T1000 (cell line): Measurements from ENCODE around the gene TRIM27.
A peak's percentile ranks its signal among the peaks of the same experiment; 100 is the strongest.

ENCODE experiments used
- DNase-seq: peaks from one replicate; lab custom pipeline; 2025; ENCODE audit warnings: mixed read lengths; lab: John Stamatoyannopoulos, UW

The TRIM27 gene

DNA sequence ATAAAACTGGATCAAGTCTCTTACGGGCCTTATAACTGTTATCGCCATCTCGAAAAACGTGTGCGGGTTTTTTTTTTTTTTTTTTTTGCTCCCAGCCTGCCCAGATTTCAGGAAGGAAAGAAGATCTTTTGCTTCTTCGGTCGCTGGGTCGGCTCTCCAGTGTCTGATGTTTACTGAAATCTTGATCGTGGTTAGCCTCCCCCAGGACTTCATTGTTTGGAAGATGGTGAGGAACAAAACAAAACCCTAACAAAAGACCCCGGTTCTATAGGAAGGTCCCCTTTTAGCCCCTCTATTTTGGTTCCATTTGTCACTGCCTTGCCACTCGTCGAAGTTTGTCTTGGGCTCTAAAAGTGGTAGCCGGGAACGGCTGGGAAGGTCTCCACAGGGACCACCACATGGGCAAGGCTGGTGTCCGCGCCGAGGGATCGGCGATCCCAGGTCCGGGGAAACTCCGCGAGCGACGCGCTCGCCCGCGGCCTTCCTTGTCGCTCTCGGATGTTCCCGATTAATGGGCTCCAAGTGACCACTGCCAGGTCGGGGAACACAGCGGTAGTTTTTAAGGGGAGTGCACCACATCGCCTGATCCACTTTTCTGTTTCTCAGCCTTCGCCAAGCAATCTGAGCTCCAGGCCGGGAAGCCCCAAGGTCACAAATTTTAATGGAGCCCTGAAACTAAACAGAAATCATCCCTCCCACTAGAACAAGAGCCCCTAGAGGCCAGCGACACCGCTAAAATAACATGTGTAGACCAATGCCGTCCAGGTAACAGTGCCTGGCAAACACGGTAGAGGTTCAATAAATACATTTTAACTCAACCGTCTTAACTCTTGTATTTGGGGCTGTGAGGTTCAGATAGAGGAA is 27.0 kb downstream of the TRIM27 start:
- peak; percentile 31 for DNase-seq

DNA sequence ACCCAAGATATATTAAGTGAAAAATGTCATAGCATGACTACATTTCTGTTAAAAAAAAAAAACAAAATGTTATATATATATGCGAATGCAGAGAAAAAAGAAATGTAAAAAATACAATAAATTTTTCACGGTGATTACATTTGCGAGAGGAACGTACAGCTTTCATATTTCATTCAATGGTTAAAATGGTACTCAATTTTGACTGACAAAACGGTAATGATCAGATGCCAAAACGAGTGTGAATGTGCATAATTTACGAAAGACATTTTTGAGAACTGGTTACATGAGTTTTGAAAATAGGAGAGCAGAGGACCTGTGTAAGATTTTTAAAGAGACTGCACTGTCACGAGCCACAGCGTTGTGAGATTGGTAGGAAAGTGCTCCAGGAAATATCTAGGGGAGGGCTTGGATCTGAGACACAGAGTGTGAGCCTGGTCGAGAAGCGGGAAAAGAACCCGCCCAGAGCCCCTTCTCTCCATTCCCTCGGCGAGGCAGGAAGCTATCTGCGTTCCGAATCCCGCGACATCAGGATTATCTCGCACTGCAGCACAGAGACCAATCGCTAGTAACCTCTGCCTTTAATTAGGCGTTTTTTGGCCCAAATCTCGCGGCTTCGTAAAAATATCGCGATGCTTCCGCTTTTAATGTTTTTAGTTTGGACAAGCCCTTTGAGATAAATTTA is 28.5 kb downstream of the TRIM27 start:
- DNase-seq = peak; percentile 87

DNA sequence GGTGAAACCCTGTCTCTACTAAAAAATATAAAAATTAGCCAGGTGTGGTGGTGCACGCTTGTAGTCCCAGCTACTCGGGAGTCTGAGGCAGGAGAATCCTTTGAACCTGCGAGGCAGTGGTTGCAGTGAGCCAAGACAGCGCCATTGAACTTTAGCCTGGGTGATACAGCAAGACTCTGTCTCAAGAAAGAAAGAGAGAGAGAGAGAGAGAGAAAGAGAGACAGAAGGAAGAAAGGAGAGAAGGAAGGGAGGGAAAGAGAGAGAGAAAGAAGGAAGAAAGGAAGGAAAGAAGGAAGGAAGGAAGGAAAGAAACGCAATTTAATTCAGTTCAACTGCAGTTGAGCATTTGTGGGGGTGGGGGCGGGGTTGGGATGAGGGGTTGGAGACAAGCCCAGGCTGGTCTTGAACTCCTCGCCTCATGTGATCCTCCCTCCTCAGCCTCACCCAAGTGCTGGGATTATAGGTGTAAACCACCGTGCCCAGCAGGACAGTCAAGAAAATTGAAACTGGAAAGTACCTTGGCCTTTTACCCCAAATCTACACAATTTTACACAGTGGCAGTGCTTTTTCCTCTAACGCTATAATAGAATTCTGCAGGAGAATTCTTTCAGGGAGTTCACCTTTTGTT is 30.5 kb downstream of the TRIM27 start:
- DNase-seq = no peak

DNA sequence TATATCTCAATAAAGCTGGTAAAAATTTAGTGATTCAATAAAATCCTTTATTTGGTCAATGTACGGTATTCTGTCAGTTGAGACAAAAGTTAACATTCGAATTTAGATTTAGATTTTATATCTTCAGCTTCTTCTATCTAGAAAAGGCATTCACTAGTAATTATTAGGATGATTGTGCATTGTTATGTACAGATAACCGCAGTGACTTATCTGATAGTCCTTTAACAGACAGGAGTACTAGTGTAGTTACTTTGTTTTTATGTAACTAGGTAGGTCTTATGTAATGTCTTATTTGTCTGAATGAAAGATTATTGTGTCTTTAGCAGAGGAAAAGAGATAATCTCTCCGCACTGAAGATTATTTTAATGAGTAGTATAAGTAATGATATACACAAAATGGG is 31.3 kb downstream of the TRIM27 start:
- DNase-seq = no peak

DNA sequence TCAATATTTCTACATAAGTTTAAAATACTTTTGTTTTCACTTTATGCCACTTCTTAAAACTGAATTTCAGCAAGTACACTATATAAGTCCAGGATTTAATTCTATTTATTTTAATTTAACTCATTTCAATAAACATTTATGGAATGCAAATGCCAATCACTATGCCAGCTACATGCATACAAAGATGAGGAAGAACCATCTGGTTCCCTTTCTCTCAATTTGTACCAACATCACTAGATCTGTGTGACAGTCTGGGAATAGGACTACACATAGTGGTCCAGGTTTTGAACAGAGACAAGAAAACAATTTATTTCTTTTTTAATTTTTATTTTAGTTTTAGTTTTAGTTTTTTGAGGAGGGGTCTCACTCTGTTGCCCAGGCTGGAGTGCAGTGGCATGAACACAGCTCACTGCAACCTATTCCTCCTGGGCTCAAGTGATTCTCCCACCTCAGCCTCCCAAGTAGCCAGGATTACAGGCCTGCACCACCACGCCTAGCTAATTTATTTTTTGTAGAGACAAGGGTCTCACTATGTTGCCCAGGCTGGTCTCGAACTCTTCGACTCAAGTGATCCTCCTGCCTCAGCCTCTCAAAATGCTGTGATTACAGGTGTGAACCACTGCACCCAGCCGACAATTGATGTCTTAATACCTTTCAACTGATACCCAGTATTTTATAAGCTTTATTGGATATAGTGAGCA is 35.8 kb downstream of the TRIM27 start:
- no peak for DNase-seq

DNA sequence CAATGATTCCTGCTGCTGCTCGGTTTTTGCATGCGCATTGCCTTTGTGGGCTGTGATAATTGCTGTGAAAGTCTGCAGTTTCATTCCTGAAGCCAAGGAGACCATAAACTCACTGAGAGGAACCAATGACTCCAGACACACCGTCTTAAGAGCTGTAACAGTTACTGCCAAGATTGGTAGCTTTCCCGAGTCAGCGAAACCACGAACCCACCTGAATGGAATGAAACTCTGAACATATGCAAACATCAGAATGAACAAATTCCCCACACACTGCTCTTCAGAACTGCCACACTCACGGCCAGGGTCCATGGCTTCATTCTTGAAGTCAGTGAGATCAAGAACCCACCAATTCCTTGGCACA is 37.7 kb downstream of the TRIM27 start:
- no peak for DNase-seq

DNA sequence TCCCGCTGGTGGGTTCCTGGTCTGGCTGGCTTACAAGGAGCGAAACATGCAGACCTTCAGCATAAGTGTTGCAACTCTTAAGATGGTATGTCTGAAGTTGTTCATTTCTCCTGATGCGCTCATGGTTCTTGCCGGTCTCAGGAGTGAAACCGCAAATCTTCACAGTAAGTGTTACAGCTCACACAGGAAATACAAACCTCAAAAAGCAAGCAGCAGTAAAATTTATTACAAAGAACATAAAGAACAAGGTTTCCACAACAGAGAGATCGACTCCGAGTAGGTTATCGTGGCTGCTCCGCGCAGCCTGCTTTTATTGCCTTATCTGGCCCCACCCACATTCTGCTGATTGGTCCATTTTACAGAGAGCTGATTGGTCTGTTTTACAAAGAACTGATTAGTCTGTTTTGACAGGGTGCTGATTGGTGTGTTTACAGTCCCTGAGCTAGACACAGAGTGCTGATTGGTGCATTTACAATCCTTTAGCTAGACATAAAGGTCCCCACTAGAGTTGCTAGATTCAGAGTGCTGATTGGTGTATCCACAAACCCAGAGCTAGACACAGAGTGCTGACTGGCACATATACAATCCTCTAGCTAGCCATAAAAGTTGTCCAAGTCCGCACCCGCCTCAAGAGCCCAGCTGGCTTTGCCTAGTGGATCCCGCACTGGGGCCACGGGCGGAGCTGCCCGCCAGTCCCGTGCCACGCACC is 39.2 kb downstream of the TRIM27 start:
- DNase-seq = peak; percentile 72

DNA sequence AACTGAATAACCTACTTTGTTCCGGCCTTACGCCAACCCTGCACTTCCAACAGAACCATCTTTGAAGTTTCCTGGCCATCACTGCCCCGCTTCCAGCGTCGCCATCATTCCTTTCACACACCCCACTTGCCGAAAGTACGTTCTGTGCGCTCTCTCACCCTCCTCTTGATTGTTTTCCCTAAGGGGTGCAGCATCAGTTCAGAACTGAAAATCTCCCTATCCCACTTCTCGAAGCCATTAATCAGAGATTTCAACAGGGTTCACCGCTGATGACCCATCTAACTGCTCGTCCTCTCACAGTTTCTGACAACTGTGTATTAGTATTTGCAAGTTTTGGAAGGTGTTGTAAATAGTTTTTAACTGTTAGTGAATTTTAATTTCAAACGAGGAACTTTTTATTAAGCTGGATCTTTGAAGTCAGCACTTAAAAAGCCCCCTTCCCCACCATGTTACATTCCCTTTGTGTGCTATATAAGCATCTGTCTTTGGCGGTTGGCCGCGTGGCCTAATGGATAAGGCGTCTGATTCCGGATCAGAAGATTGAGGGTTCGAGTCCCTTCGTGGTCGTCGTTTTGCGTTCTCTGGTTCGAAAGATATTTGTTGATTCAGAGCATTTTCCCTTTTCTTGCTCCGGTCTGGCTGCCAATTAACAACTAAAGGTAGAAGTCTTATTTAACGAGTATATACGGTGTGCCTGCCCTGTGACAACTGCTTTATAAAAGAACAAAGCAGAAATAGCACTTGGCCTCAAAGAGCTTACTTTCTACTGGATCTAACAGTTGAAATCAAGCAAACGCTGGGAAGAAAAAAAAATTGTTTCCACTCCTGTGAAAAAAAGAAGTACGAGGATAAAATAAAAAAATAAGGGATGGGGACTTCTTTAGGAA is 42.6 kb downstream of the TRIM27 start:
- peak; percentile 73 for DNase-seq

DNA sequence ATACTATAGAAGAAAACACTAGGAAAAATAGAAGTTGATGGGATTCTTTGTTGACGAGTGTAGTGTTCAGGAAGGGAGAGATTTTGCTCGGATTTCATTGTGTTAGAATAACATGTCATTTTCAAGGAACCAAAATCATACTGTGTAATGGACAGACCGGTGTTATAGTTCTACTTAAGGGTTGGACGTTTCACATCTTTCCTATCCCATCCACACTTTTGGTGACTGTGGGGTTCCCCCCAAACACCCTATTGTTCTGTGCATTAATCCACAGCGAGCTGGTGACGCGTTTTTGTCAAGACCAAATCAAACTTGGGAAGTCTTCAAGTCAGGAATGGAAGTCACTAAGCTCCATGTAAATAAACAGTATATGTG is 43.3 kb downstream of the TRIM27 start:
- DNase-seq = no peak

DNA sequence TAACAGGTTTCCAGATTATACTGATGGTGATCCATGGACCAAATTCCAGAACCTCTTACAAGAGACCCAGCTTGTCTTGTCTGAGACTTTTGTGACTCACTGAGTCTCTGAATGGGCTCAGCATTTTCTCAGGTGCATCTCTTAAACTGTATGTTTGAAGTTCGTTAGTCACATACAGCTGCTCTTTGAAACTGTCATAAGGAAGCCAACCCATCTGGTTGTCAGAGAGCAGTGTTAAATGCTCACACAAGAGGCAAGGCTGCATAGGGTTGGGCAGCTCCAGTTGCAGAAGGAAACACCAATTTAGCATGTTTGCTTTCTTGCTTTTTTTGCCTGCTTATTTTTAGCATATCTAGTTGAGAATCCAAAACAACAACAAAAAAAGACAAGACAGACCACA is 47.1 kb downstream of the TRIM27 start:
- no peak for DNase-seq

DNA sequence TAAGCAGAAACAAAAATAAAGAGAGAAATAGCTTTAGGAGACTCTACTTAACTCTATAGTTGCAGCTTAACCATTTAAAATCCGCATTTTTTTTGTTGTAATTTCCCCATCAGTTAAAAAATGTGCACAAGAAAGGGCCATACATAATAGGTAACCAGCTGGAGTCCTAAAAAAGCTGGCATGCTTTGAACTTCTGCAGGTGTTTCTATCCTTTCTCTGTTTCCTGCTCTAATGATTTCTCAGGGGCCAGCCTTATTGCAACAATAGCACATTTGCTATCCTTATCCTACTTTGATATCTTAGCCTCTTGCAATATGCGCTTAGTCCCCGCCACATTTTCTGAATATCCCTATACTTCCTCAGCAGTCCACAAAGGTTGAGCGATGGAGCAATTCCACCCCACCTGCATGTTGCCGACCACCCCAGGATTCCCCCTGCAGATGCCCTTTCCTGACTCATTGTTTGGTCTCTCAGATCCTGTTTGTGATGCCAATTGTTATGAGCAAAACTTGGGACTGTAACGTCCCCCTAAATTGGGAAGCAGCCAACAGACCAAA is 48.5 kb downstream of the TRIM27 start:
- no peak for DNase-seq

DNA sequence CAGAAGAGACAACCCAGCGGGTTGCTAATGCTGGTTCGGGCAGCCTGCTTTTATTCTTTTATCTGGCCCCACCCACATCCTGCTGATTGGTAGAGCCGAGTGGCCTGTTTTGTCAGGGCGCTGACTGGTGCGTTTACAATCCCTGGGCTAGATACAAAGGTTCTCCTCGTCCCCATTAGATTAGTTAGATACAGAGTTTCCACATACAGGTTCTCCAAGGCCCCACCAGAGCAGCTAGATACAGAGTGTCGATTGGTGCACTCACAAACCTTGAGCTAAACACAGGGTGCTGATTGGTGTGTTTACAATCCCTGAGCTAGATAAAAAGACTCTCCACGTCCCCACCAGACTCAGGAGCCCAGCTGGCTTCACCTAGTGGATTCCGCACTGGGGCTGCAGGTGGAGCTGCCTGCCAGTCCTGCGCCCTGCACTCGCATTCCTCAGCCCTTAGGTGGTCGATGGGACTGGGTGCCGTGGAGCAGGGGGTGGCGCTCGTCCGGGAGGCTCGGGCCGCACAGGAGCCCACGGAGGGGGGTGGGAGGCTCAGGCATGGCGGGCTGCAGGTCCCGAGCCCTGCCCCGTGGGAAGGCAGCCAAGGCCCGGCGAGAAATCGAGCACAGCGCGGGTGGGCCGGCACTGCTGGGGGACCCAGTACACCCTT is 51.5 kb downstream of the TRIM27 start:
- peak; percentile 7 for DNase-seq

DNA sequence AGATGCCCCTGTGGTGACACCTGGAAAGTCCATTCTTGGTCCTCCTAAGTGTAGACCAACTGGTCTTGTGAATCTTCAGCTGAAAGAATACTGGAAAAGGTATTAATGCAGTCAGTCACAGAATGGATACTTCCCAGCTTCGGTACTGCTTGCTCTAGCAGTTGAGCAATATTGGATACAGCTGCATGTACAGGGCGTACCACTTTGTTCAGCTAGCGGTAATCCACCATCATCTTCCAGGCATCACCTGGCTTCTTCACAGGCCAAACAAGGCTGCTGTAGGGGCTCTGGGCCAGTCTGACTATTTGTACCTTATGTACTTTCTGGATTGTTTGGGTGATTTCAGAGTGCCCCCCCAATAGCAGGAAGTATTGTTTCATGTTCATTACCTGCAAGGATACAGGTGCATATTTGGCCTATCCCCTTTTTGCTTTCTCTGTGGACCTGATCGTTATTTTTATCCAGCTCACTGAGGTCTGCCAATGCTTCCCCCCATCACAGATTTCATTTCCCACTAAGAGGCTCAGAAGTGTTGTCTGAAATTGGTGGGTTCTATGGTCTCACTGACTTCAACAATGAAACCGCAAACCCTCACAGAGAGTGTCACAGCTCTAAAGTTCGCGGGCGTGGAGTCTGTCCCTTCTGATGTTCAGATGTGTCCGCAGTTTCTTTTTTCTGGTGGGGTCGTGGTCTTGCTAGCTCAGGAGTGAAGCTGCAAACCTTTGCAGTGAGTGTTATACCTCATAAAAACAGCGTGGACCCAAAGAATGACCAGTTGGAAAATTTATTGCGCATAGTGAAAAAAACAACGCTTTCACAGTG is 52.2 kb downstream of the TRIM27 start:
- no peak for DNase-seq

DNA sequence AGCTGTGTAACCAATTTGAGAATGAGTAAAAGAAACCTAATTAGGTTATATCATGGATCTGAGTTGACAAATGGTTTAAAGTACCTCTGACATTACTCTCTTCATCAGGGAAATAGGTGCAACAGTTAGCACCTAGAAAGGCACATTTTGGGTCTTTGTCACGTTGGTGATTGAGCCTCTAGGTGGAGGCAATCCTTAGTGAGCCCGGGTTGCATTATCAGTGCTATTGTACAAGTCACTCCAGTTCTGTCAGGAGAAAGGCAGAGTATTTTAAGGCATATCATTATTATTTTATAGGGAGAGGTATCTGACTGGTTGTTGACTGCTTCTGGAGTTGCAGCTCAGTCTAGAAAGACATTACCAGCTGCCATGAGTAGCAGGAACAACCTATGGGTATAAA is 54.9 kb downstream of the TRIM27 start:
- DNase-seq = no peak

DNA sequence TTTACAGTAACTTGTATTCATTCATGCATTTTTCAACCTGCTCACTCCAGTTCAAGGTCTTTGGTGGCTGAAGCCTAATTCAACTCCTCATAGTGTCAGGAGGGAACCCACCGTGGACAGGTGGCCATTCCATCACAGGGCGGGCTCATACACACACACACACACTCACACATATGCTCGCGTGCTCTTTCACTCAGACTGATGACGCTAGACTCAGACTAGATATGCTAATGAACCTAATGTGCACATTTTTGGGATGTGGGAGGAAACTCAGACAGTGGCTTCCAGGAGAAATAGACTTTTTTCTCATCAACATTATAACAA is 56.7 kb downstream of the TRIM27 start:
- DNase-seq = no peak

DNA sequence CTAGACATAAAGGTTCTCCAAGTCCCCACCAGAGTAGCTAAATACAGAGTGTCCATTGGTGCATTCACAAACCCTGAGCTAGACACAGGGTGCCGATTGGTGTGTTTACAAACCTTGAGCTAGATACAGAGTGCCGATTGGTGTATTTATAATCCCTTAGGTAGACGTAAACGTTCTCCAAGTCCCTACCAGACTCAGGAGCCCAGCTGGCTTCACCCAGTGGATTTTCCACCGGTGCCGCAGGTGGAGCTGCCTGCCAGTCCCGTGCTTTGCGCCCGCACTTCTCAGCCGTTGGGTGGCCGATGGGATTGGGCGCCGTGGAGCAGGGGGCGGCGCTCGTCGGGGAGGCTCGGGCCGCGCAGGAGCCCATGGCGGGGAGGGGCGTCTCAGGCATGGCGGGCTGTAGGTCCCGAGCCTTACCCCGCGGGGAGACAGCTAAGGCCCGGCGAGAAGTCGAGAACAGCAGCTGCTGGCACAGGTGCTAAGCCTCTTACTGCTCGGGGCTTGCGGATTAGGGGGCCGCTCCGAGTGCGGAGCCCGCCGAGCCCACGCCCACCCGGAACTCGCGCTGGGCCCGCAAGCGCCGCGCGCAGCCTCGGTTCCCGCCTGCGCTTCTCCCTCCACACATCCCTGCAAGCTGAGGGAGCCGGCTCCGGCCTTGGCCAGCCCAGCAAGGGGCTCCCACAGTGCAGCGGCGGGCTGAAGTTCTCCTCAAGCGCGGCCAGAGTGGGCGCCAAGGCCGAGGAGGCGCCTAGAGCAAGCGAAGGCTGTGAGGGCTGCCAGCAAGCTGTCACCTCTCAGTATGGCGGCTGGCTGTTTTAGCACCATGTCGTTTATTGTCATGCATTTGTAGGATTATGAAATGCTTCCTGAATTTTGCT is 57.3 kb downstream of the TRIM27 start:
- peak; percentile 84 for DNase-seq

DNA sequence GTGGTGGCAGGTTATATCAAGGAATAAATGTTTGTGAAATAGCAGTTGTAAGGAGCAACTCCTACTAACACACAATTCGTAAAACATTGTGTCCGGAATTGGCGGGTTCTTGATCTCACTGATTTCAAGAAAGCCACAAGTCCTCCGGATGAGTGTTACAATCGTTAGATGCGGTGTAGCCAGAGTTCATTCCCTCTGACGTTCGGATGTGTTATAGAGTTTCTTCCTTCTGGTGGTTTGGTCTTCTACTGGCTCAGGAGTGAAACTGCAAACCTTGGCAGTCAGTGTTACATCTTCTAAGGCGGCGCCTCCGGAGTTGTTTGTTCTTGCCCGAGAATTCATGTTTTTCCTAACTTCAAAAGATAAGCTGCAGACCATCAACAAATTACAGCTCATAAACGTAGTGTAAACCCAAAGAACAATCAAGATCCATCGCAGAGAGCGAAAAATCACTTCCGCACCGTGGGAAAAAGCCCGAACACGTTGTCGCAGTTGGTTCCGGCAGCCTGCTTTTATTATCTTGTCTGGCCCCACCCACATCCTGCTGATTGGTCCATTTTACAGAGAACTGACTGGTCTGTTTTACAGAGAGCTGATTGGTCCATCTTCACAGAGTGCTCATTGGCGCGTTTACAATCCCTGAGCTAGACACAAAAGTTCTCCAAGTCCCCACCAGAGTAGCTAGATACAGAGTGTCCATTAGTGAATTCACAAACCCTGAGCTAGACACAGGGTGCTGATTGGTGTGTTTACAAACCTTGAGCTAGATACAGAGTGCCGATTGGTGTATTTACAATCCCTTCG is 58.2 kb downstream of the TRIM27 start:
- peak; percentile 86 for DNase-seq
